Measurements from ENCODE around the gene LGALS3BP.
A peak's percentile ranks its signal among the peaks of the same experiment; 100 is the strongest.

The LGALS3BP gene

DNA sequence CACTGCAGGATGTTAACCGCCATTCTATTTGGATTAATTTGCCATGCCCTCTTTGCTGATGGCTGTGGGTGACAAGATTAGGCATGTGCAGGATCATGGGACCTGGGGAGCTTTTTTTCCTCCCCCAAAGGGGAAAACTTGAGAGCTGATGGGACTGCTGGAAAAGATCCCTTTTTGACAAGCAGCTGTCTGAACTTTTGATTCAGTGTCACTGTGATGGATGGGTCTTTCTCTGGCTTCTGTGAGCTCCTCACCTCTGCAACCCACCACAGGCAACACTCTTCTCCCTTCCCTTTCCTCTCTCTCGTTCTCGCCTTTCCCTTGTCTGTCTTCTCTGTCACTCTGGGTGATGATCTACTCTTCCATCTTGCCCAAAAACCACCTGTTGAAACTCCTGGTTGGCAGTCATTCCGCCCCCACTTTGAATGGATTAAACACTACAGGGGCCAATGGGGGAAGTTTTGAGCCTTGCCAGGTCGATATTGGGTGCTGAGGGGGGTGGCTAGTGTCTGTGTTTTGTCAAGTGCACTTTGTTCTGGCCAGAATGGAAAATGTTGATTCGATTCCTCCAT lies 32.9 kb upstream of the LGALS3BP start:
- peaks cover 3% of the 10 kb centered on the region for H3K27me3 ChIP-seq (ENCODE audit: control insufficient read depth, insufficient read depth, low read length)
- H3K4me1 ChIP-seq (ENCODE audit: control insufficient read depth, insufficient read depth, low read length), result peaks cover 2% of the 10 kb centered on the region; the same call in 1 of the 2 replicates
- H3K27ac ChIP-seq (ENCODE audit: low read length), result no peak overlapping the region

DNA sequence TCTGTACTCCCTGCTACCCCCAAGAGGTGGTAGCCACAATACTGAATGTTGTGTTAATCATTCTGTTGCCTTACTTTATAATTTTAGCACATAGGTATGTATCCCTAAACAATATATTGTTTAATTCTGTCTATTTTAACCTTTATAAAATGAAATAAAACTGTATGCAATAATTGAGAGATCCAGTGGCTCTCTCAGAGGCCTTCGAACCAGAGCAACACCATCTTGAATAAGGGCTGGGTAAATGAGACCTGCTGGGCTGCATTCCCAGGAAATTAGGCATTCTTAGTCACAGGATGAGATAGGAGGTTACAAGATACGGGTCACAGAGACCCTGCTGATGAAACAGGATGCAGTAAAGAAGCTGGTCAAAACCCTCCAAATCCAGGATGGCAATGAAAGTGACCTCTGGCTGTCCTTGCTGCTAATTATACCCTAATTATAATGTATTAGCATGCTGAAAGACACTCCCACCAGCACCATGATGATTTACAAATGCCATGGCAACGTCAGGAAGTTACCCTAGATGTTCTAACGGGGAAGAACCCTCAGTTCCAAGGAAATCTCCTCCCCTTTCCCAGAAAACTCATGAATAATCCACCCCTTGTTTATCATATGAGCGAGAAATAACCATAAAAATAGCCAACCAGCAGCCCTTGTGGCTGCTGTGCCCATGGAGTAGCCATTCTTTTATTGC lies 31.9 kb upstream of the LGALS3BP start:
- DNase-seq (ENCODE audit: low read depth, low spot score), result no peak
- Histone ChIP-seq H3K9me3 (ENCODE audit: control insufficient read depth, insufficient read depth, low read length) (no peaks in the 10 kb centered on the region; the same call in 1 of the 2 replicates), H3K4me3 (ENCODE audit: low read length) (no peak overlapping the region), H3K4me1 (ENCODE audit: control insufficient read depth, insufficient read depth, low read length) (peaks cover 2% of the 10 kb centered on the region; the same call in 1 of the 2 replicates), H3K36me3 (ENCODE audit: control insufficient read depth, insufficient read depth, low read length) (no peaks in the 10 kb centered on the region), H3K27me3 (ENCODE audit: control insufficient read depth, insufficient read depth, low read length) (peaks cover 5% of the 10 kb centered on the region), H3K27ac (ENCODE audit: low read length) (no peak overlapping the region)
- no CpG with 5 or more reads among the region's 5 CpGs for WGBS (ENCODE audit: insufficient coverage, insufficient read length)

More for the DNA sequence above, 32.9 kb upstream of the LGALS3BP start:
- no peaks in the 10 kb centered on the region for H3K36me3 ChIP-seq (ENCODE audit: control insufficient read depth, insufficient read depth, low read length)
- no peak for DNase-seq (ENCODE audit: low read depth, low spot score)
- WGBS (ENCODE audit: insufficient coverage, insufficient read length), result no CpG with 5 or more reads among the region's 6 CpGs
- no peak overlapping the region for H3K4me3 ChIP-seq (ENCODE audit: low read length)
- H3K9me3 ChIP-seq (ENCODE audit: control insufficient read depth, insufficient read depth, low read length), result no peaks in the 10 kb centered on the region; the same call in 1 of the 2 replicates

DNA sequence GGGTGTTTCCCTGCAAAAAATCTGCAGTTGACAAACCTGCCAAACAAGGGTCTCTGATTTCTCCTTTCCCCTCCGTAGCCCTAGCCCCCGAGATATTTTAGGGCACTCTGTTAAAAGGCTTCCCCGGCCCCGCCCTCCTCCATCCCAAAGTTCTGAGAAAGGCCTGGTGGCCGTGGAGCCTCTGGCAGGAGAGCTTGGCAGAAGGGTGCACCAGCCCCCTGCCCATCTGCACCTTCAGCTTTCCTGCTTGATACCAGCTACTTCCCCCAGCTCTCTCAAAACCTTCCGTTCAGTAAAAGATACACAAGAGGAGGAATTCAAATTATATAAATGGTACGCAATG lies 30.6 kb upstream of the LGALS3BP start:
- Histone ChIP-seq H3K4me3 (ENCODE audit: low read length) (no peak overlapping the region), H3K36me3 (ENCODE audit: control insufficient read depth, insufficient read depth, low read length) (0 out of 2 replicates have a peak, but pooled peaks cover 2% of the 10 kb centered on the region), H3K9me3 (ENCODE audit: control insufficient read depth, insufficient read depth, low read length) (no peaks in the 10 kb centered on the region; the same call in 1 of the 2 replicates), H3K27me3 (ENCODE audit: control insufficient read depth, insufficient read depth, low read length) (peaks cover 13% of the 10 kb centered on the region), H3K4me1 (ENCODE audit: control insufficient read depth, insufficient read depth, low read length) (peaks cover 2% of the 10 kb centered on the region; the same call in 1 of the 2 replicates), H3K27ac (ENCODE audit: low read length) (no peak overlapping the region)
- no CpG with 5 or more reads among the region's 7 CpGs for WGBS (ENCODE audit: insufficient coverage, insufficient read length)
- no peak for DNase-seq (ENCODE audit: low read depth, low spot score)

DNA sequence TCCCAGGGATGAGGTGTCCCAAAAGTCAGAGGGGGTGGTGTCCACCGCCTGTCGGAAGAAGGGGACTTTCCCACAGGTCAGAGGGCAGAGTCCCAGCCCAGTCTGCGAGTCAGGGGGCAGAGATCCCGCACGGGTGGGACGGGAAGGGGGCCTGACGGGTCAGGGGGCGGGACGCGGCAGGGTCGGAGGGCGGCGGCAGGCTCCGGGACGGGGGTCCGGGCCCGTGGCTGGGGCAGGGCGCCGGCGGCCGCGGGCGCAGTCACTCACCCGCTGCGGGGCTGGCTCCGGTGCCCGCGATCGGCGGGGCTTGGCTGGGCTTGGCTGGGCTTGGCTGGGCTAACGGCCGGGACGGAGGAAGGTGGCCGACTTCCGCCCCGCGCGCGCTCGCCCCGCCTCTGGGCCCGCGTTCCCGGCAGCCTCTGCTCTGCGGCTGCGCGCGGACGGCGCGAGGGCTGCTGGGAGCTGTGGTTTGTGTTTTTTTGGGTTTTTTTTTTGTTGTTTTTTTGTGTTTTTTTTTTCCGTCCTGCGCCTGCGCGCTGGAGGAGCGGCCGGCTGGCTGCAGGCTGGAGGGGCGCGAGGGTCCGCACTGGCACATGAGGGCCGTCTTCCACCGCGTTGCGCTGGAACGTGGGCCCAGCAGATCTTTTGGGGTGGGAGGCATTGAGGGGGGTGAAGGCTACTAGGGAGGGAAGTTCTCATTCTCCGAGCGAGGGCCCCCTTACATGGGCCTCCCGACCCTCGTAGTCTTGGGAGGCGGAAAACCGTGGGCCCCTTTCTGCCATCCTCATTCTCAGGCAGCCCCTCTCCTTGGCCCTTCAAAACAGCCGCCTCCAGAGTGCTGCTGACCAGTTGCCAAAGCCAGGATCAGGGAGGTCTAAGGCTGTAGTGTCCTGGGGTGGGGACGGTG lies 29.9 kb upstream of the LGALS3BP start, which contains the start of gene CANT1:
CANT1 (minus strand) TSS at position 368 of the 907 bp plus-strand sequence. CDS start 12,142 bp downstream, outside the sequence.
- Histone ChIP-seq H3K36me3 (ENCODE audit: control insufficient read depth, insufficient read depth, low read length) (0 out of 2 replicates have a peak, but pooled peaks cover 2% of the 10 kb centered on the region), H3K9me3 (ENCODE audit: control insufficient read depth, insufficient read depth, low read length) (no peaks in the 10 kb centered on the region; the same call in 1 of the 2 replicates), H3K27ac (ENCODE audit: low read length) (no peak within 1 kb of the TSS), H3K27me3 (ENCODE audit: control insufficient read depth, insufficient read depth, low read length) (peaks cover 13% of the 10 kb centered on the region), H3K4me3 (ENCODE audit: low read length) (peak within 1 kb of the TSS; percentile 90), H3K4me1 (ENCODE audit: control insufficient read depth, insufficient read depth, low read length) (peaks cover 2% of the 10 kb centered on the region; the same call in 1 of the 2 replicates)
- no CpG with 5 or more reads among the region's 73 CpGs for WGBS (ENCODE audit: insufficient coverage, insufficient read length)
- DNase-seq (ENCODE audit: low read depth, low spot score), result peak; percentile 71

DNA sequence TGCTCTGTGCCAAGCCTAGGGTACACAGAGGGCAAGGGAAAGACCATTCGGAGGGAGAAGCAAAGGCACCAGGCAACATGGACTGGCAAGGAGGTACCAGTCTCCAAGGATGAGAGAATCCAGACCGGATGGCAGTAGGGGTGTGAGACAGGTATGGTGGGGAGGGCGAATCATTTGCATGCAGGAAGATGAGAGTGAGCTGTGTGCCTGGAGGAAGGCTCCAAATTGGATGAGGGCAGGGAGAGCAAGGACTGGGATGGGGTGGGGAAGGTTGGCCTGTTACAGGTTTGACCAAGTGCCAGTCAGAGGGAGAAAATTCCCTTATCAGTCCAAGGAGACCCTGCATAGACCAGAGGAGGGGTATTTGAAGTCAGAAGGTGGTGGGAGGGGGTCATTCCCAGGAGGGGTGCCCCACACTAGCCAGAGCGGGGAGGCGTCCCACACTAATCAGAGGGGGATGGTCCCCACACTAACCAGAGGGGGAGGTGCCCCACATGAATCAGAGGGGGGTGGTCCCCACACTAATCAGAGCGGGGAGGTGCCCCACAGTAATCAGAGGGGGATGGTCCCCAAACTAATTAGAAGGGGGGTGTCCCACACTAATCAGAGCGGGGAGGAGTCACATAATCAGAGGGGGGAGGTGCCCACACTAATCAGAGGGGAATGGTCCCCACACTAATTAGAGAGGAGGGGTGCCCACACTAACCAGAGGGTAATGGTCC lies 29.1 kb upstream of the LGALS3BP start:
- no CpG with 5 or more reads among the region's 7 CpGs for WGBS (ENCODE audit: insufficient coverage, insufficient read length)
- H3K27ac ChIP-seq (ENCODE audit: low read length), result no peak overlapping the region
- no peak for DNase-seq (ENCODE audit: low read depth, low spot score)
- H3K4me3 ChIP-seq (ENCODE audit: low read length), result peak overlapping the region; percentile 90; the same call in 1 of the 2 replicates
- H3K36me3 ChIP-seq (ENCODE audit: control insufficient read depth, insufficient read depth, low read length), result 0 out of 2 replicates have a peak, but pooled peaks cover 2% of the 10 kb centered on the region
- peaks cover 13% of the 10 kb centered on the region for H3K27me3 ChIP-seq (ENCODE audit: control insufficient read depth, insufficient read depth, low read length)
- no peaks in the 10 kb centered on the region; the same call in 1 of the 2 replicates for H3K9me3 ChIP-seq (ENCODE audit: control insufficient read depth, insufficient read depth, low read length)
- peaks cover 2% of the 10 kb centered on the region; the same call in 1 of the 2 replicates for H3K4me1 ChIP-seq (ENCODE audit: control insufficient read depth, insufficient read depth, low read length)

DNA sequence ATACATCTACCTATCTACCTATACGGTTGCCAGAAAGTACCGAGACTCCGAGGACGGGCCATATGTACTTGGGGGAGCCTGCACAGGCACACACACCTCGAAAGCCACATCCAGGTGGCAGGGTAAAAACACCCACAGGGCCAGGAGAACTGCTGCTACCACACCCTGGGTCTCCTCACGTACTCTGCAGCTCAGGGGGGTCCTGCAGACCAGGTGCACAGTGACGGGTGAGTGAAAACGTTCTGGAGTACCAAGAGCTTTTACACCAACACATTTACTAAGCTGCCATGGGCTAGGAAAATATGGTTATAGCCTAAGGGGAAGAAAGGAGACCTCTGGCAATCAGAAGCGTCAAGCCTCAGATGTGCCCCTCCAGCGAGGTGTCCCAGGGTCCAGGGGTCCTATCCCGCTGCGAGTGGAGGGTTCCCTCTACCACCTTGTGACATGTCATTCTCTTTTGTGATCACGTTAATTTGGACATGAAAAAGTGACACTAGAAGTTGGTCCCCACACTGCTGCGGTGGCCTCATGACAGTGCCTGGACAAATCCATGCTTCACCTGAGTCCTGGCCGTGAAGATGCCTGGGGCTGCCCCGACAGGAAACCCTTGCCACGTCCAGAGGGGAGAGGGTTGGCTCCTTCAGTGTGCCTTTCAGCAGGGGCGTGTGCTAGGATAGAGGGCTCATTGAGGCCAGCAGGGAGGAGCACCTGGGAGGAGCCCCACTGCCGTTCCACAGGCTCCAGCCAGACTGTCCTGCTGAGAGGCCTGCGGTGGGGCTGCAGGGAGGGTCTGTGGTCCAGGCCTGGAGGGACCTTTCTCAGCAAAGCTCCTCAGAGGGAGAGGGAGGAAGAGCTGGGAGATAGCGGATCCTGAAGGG lies 28.0 kb upstream of the LGALS3BP start:
- Histone ChIP-seq H3K36me3 (ENCODE audit: control insufficient read depth, insufficient read depth, low read length) (0 out of 2 replicates have a peak, but pooled peaks cover 2% of the 10 kb centered on the region), H3K9me3 (ENCODE audit: control insufficient read depth, insufficient read depth, low read length) (no peaks in the 10 kb centered on the region), H3K27me3 (ENCODE audit: control insufficient read depth, insufficient read depth, low read length) (peaks cover 20% of the 10 kb centered on the region), H3K4me3 (ENCODE audit: low read length) (no peak overlapping the region), H3K27ac (ENCODE audit: low read length) (no peak overlapping the region), H3K4me1 (ENCODE audit: control insufficient read depth, insufficient read depth, low read length) (peaks cover 2% of the 10 kb centered on the region; the same call in 1 of the 2 replicates)
- no peak for DNase-seq (ENCODE audit: low read depth, low spot score)
- no CpG with 5 or more reads among the region's 21 CpGs for WGBS (ENCODE audit: insufficient coverage, insufficient read length)

DNA sequence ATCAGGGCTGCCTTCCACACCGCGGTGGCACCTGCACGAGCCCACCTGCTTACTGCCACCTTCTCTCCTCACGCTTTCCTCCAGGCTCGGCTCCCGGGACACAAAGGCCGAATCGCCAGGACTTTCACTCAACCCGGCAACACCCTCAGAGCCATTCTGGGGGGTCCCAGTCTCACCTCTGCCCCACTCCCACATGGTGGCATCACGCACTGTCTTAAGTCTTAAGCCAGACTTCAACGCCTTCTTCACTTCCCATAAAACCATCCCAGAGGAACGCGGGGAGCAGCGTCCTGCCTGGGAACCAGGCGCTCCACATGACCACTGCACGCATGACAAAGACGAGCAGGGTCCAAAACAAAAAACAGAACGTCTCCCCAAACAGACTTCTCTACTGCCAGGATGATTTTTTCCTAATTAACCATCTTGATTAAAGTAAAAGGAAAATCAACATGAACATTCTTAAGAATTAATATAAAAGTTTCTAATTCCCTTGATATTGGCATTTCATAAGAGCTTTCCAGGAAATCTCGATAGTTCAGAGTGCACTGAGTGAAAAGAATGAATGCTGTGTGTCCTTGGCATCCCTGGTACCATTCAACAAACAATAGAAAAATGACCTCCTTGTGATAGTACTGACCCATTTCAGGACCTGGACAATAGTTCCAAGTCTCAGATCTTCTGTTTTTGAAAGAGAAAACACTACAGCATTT lies 27.2 kb upstream of the LGALS3BP start:
- Histone ChIP-seq H3K4me3 (ENCODE audit: low read length) (no peak overlapping the region), H3K27me3 (ENCODE audit: control insufficient read depth, insufficient read depth, low read length) (peaks cover 27% of the 10 kb centered on the region), H3K4me1 (ENCODE audit: control insufficient read depth, insufficient read depth, low read length) (peaks cover 2% of the 10 kb centered on the region; the same call in 1 of the 2 replicates), H3K36me3 (ENCODE audit: control insufficient read depth, insufficient read depth, low read length) (0 out of 2 replicates have a peak, but pooled peaks cover 2% of the 10 kb centered on the region), H3K9me3 (ENCODE audit: control insufficient read depth, insufficient read depth, low read length) (no peaks in the 10 kb centered on the region), H3K27ac (ENCODE audit: low read length) (no peak overlapping the region)
- no CpG with 5 or more reads among the region's 19 CpGs for WGBS (ENCODE audit: insufficient coverage, insufficient read length)
- no peak for DNase-seq (ENCODE audit: low read depth, low spot score)

DNA sequence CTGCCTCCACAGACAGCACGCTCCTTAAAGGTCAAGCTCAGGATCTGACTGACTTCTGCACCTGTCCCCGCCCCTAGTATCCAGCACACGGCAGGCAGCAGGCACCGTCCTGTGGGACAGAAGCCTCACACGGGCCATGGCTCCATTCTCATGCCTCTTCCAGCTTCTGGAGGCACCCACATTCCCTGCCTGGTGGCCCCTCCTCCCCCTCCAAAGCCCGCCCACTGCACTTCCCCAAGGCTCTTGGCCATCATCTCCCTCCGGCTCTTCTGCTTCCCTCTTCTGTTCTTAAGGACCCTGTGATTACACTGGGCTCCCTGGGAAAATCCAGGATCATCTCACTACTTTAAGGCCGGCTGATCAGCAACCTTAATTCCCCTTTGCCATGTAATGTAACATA lies 26.3 kb upstream of the LGALS3BP start:
- H3K9me3 ChIP-seq (ENCODE audit: control insufficient read depth, insufficient read depth, low read length), result no peaks in the 10 kb centered on the region
- peaks cover 32% of the 10 kb centered on the region for H3K27me3 ChIP-seq (ENCODE audit: control insufficient read depth, insufficient read depth, low read length)
- no peak overlapping the region for H3K4me3 ChIP-seq (ENCODE audit: low read length)
- no CpG with 5 or more reads among the region's 8 CpGs for WGBS (ENCODE audit: insufficient coverage, insufficient read length)
- H3K4me1 ChIP-seq (ENCODE audit: control insufficient read depth, insufficient read depth, low read length), result peaks cover 2% of the 10 kb centered on the region; the same call in 1 of the 2 replicates
- H3K36me3 ChIP-seq (ENCODE audit: control insufficient read depth, insufficient read depth, low read length), result 0 out of 2 replicates have a peak, but pooled peaks cover 2% of the 10 kb centered on the region
- DNase-seq (ENCODE audit: low read depth, low spot score), result no peak
- H3K27ac ChIP-seq (ENCODE audit: low read length), result no peak overlapping the region

Data from iPS DF 6.9 (cell line).